Measurements from ENCODE around the gene LCAT. TPM values are rescaled to one million over a fixed set of nuclear protein-coding genes. Genes with fewer than 3 reads are reported as not detected.

LCAT gene
- polyA plus RNA-seq, 1 of the 3 experiments (the other 2 are of a cell fraction): 11.1 TPM

DNA sequence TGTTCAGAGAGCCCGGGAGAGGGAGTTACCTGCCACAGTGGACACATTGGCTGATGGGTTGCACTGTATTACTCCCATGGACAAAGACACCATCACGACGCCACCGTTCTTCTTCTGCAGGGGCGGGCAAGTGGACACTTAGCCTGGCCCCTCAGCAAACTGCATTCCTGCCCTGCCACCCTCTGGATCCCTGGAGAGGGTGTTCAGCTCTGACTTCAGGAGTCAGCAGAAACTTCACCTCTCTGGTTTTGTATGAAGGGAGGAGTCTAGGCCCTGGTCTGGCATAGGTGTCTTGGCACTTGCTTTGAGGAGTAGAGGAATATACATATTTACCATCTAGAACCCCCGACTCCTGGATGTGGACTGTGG, 46.1 kb upstream of the LCAT start:
- WGBS (ENCODE audit: low lambda C conversion rate): 83% methylated on average over 3 of the region's 6 CpGs
- no peak overlapping the region for H3K4me3 ChIP-seq (ENCODE audit: low read depth in 2 of 2, low read length in 1 of 2)
- H3K27ac ChIP-seq (ENCODE audit: low read depth in 2 of 2, low read length in 1 of 2): no peak overlapping the region
- TF ChIP-seq CHD2 (IDR thresholded peaks at IDR 0.05; ENCODE audit: low read length, partially characterized antibody): no peak
- TF ChIP-seq, protein P1, sequence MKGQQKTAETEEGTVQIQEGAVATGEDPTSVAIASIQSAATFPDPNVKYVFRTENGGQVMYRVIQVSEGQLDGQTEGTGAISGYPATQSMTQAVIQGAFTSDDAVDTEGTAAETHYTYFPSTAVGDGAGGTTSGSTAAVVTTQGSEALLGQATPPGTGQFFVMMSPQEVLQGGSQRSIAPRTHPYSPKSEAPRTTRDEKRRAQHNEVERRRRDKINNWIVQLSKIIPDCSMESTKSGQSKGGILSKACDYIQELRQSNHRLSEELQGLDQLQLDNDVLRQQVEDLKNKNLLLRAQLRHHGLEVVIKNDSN (IDR thresholded peaks at IDR 0.05; ENCODE audit: borderline replicate concordance, low read depth): no peak
- TF ChIP-seq, protein P2, sequence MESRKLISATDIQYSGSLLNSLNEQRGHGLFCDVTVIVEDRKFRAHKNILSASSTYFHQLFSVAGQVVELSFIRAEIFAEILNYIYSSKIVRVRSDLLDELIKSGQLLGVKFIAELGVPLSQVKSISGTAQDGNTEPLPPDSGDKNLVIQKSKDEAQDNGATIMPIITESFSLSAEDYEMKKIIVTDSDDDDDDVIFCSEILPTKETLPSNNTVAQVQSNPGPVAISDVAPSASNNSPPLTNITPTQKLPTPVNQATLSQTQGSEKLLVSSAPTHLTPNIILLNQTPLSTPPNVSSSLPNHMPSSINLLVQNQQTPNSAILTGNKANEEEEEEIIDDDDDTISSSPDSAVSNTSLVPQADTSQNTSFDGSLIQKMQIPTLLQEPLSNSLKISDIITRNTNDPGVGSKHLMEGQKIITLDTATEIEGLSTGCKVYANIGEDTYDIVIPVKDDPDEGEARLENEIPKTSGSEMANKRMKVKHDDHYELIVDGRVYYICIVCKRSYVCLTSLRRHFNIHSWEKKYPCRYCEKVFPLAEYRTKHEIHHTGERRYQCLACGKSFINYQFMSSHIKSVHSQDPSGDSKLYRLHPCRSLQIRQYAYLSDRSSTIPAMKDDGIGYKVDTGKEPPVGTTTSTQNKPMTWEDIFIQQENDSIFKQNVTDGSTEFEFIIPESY (IDR thresholded peaks at IDR 0.05; ENCODE audit: borderline replicate concordance, low read depth): no peak
- TF ChIP-seq, protein P3, sequence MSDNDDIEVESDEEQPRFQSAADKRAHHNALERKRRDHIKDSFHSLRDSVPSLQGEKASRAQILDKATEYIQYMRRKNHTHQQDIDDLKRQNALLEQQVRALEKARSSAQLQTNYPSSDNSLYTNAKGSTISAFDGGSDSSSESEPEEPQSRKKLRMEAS (IDR thresholded peaks at IDR 0.05; ENCODE audit: low read depth): no peak
- no peak for TF ChIP-seq TCF12 (IDR thresholded peaks at IDR 0.05)
- TF ChIP-seq, protein P4, sequence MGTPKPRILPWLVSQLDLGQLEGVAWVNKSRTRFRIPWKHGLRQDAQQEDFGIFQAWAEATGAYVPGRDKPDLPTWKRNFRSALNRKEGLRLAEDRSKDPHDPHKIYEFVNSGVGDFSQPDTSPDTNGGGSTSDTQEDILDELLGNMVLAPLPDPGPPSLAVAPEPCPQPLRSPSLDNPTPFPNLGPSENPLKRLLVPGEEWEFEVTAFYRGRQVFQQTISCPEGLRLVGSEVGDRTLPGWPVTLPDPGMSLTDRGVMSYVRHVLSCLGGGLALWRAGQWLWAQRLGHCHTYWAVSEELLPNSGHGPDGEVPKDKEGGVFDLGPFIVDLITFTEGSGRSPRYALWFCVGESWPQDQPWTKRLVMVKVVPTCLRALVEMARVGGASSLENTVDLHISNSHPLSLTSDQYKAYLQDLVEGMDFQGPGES (IDR thresholded peaks at IDR 0.05; ENCODE audit: low read depth, low read length): no peak
- no peak for TF ChIP-seq MXI1 (IDR thresholded peaks at IDR 0.05; ENCODE audit: low read depth, low read length)
- TF ChIP-seq, protein P5, sequence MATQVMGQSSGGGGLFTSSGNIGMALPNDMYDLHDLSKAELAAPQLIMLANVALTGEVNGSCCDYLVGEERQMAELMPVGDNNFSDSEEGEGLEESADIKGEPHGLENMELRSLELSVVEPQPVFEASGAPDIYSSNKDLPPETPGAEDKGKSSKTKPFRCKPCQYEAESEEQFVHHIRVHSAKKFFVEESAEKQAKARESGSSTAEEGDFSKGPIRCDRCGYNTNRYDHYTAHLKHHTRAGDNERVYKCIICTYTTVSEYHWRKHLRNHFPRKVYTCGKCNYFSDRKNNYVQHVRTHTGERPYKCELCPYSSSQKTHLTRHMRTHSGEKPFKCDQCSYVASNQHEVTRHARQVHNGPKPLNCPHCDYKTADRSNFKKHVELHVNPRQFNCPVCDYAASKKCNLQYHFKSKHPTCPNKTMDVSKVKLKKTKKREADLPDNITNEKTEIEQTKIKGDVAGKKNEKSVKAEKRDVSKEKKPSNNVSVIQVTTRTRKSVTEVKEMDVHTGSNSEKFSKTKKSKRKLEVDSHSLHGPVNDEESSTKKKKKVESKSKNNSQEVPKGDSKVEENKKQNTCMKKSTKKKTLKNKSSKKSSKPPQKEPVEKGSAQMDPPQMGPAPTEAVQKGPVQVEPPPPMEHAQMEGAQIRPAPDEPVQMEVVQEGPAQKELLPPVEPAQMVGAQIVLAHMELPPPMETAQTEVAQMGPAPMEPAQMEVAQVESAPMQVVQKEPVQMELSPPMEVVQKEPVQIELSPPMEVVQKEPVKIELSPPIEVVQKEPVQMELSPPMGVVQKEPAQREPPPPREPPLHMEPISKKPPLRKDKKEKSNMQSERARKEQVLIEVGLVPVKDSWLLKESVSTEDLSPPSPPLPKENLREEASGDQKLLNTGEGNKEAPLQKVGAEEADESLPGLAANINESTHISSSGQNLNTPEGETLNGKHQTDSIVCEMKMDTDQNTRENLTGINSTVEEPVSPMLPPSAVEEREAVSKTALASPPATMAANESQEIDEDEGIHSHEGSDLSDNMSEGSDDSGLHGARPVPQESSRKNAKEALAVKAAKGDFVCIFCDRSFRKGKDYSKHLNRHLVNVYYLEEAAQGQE (IDR thresholded peaks at IDR 0.05; ENCODE audit: low read depth, low read length): no peak
- TF ChIP-seq NFIC (IDR thresholded peaks at IDR 0.05; ENCODE audit: borderline replicate concordance): no peak
- no peak for TF ChIP-seq SIN3A (IDR thresholded peaks at IDR 0.05; ENCODE audit: borderline replicate concordance, low read depth, low read length)
- TF ChIP-seq, protein P6, sequence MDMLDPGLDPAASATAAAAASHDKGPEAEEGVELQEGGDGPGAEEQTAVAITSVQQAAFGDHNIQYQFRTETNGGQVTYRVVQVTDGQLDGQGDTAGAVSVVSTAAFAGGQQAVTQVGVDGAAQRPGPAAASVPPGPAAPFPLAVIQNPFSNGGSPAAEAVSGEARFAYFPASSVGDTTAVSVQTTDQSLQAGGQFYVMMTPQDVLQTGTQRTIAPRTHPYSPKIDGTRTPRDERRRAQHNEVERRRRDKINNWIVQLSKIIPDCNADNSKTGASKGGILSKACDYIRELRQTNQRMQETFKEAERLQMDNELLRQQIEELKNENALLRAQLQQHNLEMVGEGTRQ (IDR thresholded peaks at IDR 0.05; ENCODE audit: borderline replicate concordance, low read depth, low read length): no peak
- no peak for TF ChIP-seq YY1 (IDR thresholded peaks at IDR 0.05; ENCODE audit: low read depth)
- TF ChIP-seq JUND (IDR thresholded peaks at IDR 0.05): no peak
- TF ChIP-seq RAD21 (IDR thresholded peaks at IDR 0.05; ENCODE audit: low read length): no peak
- TF ChIP-seq SMC3 (IDR thresholded peaks at IDR 0.05; ENCODE audit: low read depth, low read length): no peak
- TF ChIP-seq, protein P7, sequence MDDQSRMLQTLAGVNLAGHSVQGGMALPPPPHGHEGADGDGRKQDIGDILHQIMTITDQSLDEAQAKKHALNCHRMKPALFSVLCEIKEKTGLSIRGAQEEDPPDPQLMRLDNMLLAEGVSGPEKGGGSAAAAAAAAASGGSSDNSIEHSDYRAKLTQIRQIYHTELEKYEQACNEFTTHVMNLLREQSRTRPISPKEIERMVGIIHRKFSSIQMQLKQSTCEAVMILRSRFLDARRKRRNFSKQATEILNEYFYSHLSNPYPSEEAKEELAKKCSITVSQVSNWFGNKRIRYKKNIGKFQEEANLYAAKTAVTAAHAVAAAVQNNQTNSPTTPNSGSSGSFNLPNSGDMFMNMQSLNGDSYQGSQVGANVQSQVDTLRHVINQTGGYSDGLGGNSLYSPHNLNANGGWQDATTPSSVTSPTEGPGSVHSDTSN (IDR thresholded peaks at IDR 0.05): no peak
- no peak for TF ChIP-seq ELF1 (IDR thresholded peaks at IDR 0.05)
- no peak for TF ChIP-seq MEF2A (IDR thresholded peaks at IDR 0.05; ENCODE audit: borderline replicate concordance, low read depth)
- TF ChIP-seq GABPA (IDR thresholded peaks at IDR 0.05; ENCODE audit: low read depth): no peak
- no peak for TF ChIP-seq POLR2AphosphoS5 (IDR thresholded peaks at IDR 0.05; ENCODE audit: low read depth, low read length)
- no peaks in the 10 kb centered on the region for H3F3A ChIP-seq (replicated peaks; ENCODE audit: insufficient read depth)
- no peaks in the 10 kb centered on the region for H4K20me1 ChIP-seq (ENCODE audit: insufficient read depth)
- H3K9me2 ChIP-seq: no peaks in the 10 kb centered on the region
- H3K4me2 ChIP-seq: no peak overlapping the region
- no peak for DNase-seq
- H3K79me2 ChIP-seq (ENCODE audit: insufficient read depth): no peaks in the 10 kb centered on the region
- no peaks in the 10 kb centered on the region for H3K36me3 ChIP-seq (replicated peaks in 1 of 2; ENCODE audit: control insufficient read depth in 1 of 2, insufficient read depth in 2 of 2, low read length in 1 of 2)
- H2AFZ ChIP-seq (ENCODE audit: low read depth): no peak overlapping the region
- H3K9me3 ChIP-seq: no peaks in the 10 kb centered on the region
- ChIA-PET POLR2A (interaction anchor here (0.6 kb wide), 1 partner anchor 42 kb away, joined by 3 read pairs; no protein-coding TSS in a partner anchor), CTCF (interaction anchor here (0.9 to 1.4 kb wide), 3 partner anchors 20 to 274 kb away, joined by 3 to 5 read pairs (median 4); partner anchors contain the start of gene SLC7A6)
- no peak overlapping the region for H3K9ac ChIP-seq
- H3K27me3 ChIP-seq (ENCODE audit: insufficient read depth): no peaks in the 10 kb centered on the region
- peaks cover 0 to 7% of the 10 kb centered on the region in 2 experiments; a peak in 1 of 4 replicates for H3K4me1 ChIP-seq (ENCODE audit: control insufficient read depth in 1 of 2, insufficient read depth in 2 of 2, low read depth in 1 of 2, low read length in 1 of 2)

Data from SK-N-SH (cell line).